B cell (primary cell): Measurements from ENCODE around the gene CERS5. TPM values are rescaled to one million over a fixed set of nuclear protein-coding genes. Genes with fewer than 3 reads are reported as not detected.

Experiments used
- ATAC-seq: fragments of 200-7000 bp; cut with Tn5 transposase; one replicate; pipeline ENCODE4 v1.10.0; 2021; ENCODE audit warnings: low read depth, mild to moderate bottlenecking, moderate number of reproducible peaks, moderate library complexity
- CTCF ChIA-PET: fragments of 350-600 bp; sonication (Branson Sonifier 250); formaldehyde crosslinking; loops from one replicate; lab custom pipeline; 2021; ENCODE audit warnings: antibody characterized with exemption, inconsistent platforms; lab: Charles Lee
- POLR2A ChIA-PET: fragments of 350-600 bp; sonication (Branson Sonifier 250); formaldehyde crosslinking; loops from one replicate; lab custom pipeline; 2021; ENCODE audit warnings: antibody characterized with exemption; lab: Charles Lee
- DNase-seq: peaks from one replicate; pipeline ENCODE4 v3.0.0; 2013
- H2AFZ ChIP-seq: 2 replicates; pipeline ENCODE4 v1.6.1; 2012; ENCODE audit warnings: mild to moderate bottlenecking, low read depth, low read length; ENCODE audit not compliant: insufficient read depth, poor library complexity, severe bottlenecking
- H3K27ac ChIP-seq, 2 donors: 1 replicate in 1 of 2; 2 replicates in 1 of 2; pipeline ENCODE4 v1.5.1; 2012 to 2013; ENCODE audit warnings: low read length in 2 of 2, mild to moderate bottlenecking in 2 of 2, moderate library complexity in 1 of 2
- H3K27me3 ChIP-seq, 4 experiments: fragments of 200-600 bp in 1 of 4; sonication (generic) in 1 of 4; replicated peaks in 1 of 4; 1 replicate in 2 of 4; 2 replicates in 2 of 4; pipeline versions ENCODE4 v1.6.1 to v1.7.0; 2013 to 2016; ENCODE audit warnings: low read length in 3 of 4, mild to moderate bottlenecking in 2 of 4, mixed read lengths in 1 of 4, moderate library complexity in 1 of 4; ENCODE audit not compliant: insufficient read depth in 4 of 4, control insufficient read depth in 3 of 4; ENCODE audit errors: control extremely low read depth in 1 of 4
- H3K36me3 ChIP-seq, 2 experiments: replicated peaks in 1 of 2; 1 replicate in 1 of 2; 2 replicates in 1 of 2; pipeline versions ENCODE4 v1.6.1 to v1.7.1; 2013; ENCODE audit warnings: low read length in 1 of 2; ENCODE audit not compliant: insufficient read depth in 2 of 2, control insufficient read depth in 1 of 2; ENCODE audit errors: control extremely low read depth in 1 of 2, extremely low read depth in 1 of 2
- H3K4me1 ChIP-seq, 2 donors: fragments of 200-600 bp in 1 of 2; sonication (generic) in 1 of 2; 1 replicate in 1 of 2; 2 replicates in 1 of 2; pipeline versions ENCODE4 v1.5.1 to v1.6.1; 2013 to 2017; ENCODE audit warnings: low read length in 2 of 2; ENCODE audit not compliant: control insufficient read depth in 2 of 2, insufficient read depth in 2 of 2
- H3K4me2 ChIP-seq: replicated peaks from 2 replicates; pipeline ENCODE3; 2012; ENCODE audit warnings: mild to moderate bottlenecking, low read depth, low read length; ENCODE audit not compliant: poor library complexity, severe bottlenecking
- H3K4me3 ChIP-seq, 5 experiments: fragments of 200-600 bp in 1 of 5; sonication (generic) in 1 of 5; 1 replicate in 3 of 5; 2 replicates in 2 of 5; pipeline versions ENCODE4 v1.5.1 to v1.7.0; 2011 to 2016; ENCODE audit warnings: low read length in 4 of 5, mild to moderate bottlenecking in 4 of 5, low read depth in 2 of 5, control low read depth in 1 of 5, moderate library complexity in 1 of 5; ENCODE audit not compliant: insufficient read depth in 1 of 5; ENCODE audit errors: control extremely low read depth in 1 of 5, extremely low read depth in 1 of 5
- H3K79me2 ChIP-seq: fragments of 200-600 bp; sonication (generic); one replicate; pipeline ENCODE4 v1.6.0; 2016; ENCODE audit warnings: low read length; ENCODE audit not compliant: control insufficient read depth, insufficient read depth
- H3K9ac ChIP-seq: fragments of 200-600 bp; sonication (generic); 2 replicates; pipeline ENCODE4 v1.6.1; 2017; ENCODE audit warnings: mild to moderate bottlenecking, low read length, moderate library complexity
- H3K9me3 ChIP-seq, 3 donors: one replicate each; pipeline versions ENCODE4 v1.6.1 to v1.7.1; 2013; ENCODE audit warnings: low read length in 2 of 3; ENCODE audit not compliant: control insufficient read depth in 2 of 3, insufficient read depth in 1 of 3; ENCODE audit errors: control extremely low read depth in 1 of 3
- H4K20me1 ChIP-seq: 2 replicates; pipeline ENCODE4 v1.6.0; 2012; ENCODE audit warnings: mild to moderate bottlenecking, low read length; ENCODE audit not compliant: insufficient read depth, control insufficient read depth, poor library complexity, severe bottlenecking
- H3K27ac Mint-ChIP-seq: one replicate; pipeline ENCODE4 v1.8.0; 2021; ENCODE audit warnings: mixed read lengths
- H3K27me3 Mint-ChIP-seq: one replicate; pipeline ENCODE4 v1.8.0; 2021; ENCODE audit warnings: mixed read lengths
- H3K4me1 Mint-ChIP-seq: one replicate; pipeline ENCODE4 v1.8.0; 2021; ENCODE audit warnings: mixed read lengths
- H3K4me3 Mint-ChIP-seq: one replicate; pipeline ENCODE4 v1.8.0; 2021; ENCODE audit warnings: mixed read lengths
- H3K9me3 Mint-ChIP-seq: one replicate; pipeline ENCODE4 v1.8.0; 2022; ENCODE audit warnings: mixed read lengths; ENCODE audit not compliant: insufficient read depth
- EZH2 ChIP-seq: IDR thresholded peaks from 2 replicates; pipeline ENCODE4 v1.6.1; 2012; ENCODE audit warnings: borderline replicate concordance, low read depth, mild to moderate bottlenecking, moderate library complexity, low read length; ENCODE audit not compliant: insufficient read depth, poor library complexity, severe bottlenecking
- WGBS: methylation state at CpG from one replicate; pipeline ENCODE4 v1.1.5; 2013; ENCODE audit warnings: missing lambda C conversion rate; ENCODE audit not compliant: insufficient coverage; 5-methylcytosine and 5-hydroxymethylcytosine counted together
- intact Hi-C: fragments of 100-400 bp; cut with micrococcal nuclease; formaldehyde crosslinking; loops from one replicate; pipeline ENCODE4 v1.10.0; 2022
- polyA plus RNA-seq: library from polyadenylated mRNA; depleted of rRNA; stranded (reverse); fragments of >200 nt; gene quantifications from 2 replicates; pipeline ENCODE4 v1.2.3, GENCODE V29; 2012
- total RNA-seq, 2 donors: library from RNA; stranded (reverse); fragments of 120-200 nt in 1 of 2; gene quantifications; 1 replicate in 1 of 2; 2 replicates in 1 of 2; pipeline versions ENCODE4 v1.2.3 to v1.2.4, GENCODE V29; 2013 to 2022
- TF ChIP-seq, protein P1 (sequence below): fragments of 200-600 bp; IDR thresholded peaks from one replicate; pipeline ENCODE4 v1.8.0; 2022; ENCODE audit warnings: antibody characterized with exemption, mild to moderate bottlenecking

CERS5 gene
- total and polyA plus RNA-seq, 2 donors (not counting 1 experiment from before 2014, with no cell fraction given) = 32.3 to 72.0 TPM

DNA sequence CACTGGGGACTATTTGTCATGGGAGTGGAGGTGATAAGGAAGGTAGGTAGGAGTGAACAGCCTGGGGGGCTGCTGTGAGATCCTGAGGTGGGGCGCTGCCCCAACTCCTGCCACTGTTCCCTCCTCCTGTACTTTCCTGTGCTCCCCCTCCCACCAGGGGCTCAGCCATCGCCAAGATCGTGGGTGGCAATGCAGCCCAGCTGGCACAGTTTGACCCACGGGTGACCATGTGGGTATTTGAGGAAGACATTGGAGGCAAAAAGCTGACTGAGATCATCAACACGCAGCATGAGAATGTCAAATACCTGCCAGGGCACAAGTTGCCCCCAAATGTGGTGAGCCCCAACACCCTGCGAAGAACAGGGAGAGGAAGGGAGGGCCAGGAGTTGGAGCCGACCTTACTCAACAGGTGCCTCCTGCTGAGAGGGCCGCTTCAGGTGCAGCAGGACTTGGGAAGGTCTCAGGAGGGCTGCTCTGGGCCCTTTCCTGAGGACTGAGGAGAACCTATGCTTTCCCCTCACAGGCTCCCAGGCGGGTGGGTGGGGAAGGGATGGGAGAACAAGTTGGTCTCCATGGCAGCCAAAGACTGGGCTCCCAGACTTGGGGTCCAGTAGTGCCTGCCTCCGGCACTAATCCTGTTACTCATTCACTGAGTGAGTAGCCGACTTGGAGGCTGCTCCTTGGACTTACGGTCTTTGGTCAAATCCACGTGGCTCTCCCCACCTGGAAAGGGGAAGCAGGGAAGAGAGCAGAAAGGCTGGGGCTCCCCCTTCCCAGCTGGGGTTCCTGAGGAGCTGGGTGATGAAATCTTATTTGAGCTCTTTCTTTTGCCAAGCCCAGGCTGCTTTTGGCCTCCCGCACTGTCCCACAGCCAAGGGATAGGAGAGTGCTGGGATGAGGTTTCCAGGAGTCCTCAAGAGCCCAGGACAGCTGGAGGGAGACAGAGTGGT lies 62.5 kb downstream of the CERS5 start:
- intact Hi-C loops = no loop called here
- DNase-seq = no peak
- Histone ChIP-seq H3K4me3 (no peak overlapping the region), H3K4me2 (no peak overlapping the region), H3K27ac (no peak overlapping the region), H3K79me2 (peaks cover 15% of the 10 kb centered on the region), H2AFZ (no peak overlapping the region), H4K20me1 (no peaks in the 10 kb centered on the region), H3K4me1 (peaks cover 7 to 19% of the 10 kb centered on the region in 2 donors), H3K27me3 (no peaks in the 10 kb centered on the region), H3K9ac (no peak overlapping the region), H3K36me3 (peaks cover 0 to 28% of the 10 kb centered on the region in 2 experiments), H3K9me3 (no peaks in the 10 kb centered on the region)
- no peaks in the 10 kb centered on the region for H3K27me3 Mint-ChIP-seq
- TF ChIP-seq, protein P1, sequence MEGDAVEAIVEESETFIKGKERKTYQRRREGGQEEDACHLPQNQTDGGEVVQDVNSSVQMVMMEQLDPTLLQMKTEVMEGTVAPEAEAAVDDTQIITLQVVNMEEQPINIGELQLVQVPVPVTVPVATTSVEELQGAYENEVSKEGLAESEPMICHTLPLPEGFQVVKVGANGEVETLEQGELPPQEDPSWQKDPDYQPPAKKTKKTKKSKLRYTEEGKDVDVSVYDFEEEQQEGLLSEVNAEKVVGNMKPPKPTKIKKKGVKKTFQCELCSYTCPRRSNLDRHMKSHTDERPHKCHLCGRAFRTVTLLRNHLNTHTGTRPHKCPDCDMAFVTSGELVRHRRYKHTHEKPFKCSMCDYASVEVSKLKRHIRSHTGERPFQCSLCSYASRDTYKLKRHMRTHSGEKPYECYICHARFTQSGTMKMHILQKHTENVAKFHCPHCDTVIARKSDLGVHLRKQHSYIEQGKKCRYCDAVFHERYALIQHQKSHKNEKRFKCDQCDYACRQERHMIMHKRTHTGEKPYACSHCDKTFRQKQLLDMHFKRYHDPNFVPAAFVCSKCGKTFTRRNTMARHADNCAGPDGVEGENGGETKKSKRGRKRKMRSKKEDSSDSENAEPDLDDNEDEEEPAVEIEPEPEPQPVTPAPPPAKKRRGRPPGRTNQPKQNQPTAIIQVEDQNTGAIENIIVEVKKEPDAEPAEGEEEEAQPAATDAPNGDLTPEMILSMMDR = no peak
- TF ChIP-seq EZH2 = no peak
- no peak overlapping the region for H3K4me3 Mint-ChIP-seq
- no peak overlapping the region for H3K27ac Mint-ChIP-seq
- no peak for ATAC-seq
- peaks cover 14% of the 10 kb centered on the region for H3K4me1 Mint-ChIP-seq
- POLR2A ChIA-PET = interaction anchor here (1.3 kb wide), 1 partner anchor 20 kb away, joined by 3 read pairs; the partner anchor contains the start of gene SMARCD1
- 86% methylated on average over 11 of the region's 14 CpGs for WGBS
- CTCF ChIA-PET = interaction anchor here (14.8 kb wide), 1 partner anchor 15 kb away, joined by 343 read pairs; the partner anchor contains the start of gene SMARCD1
- no peaks in the 10 kb centered on the region for H3K9me3 Mint-ChIP-seq
